Esophagus squamous epithelium (tissue), 4 donors: ENCODE results near the gene PLEKHA7.

Experiments
- POLR2A ChIP-seq, 4 donors: fragments of 450-650 bp; IDR thresholded peaks; one replicate each; pipeline ENCODE4 v1.6.1; 2017; ENCODE audit warnings: antibody characterized with exemption in 4 of 4, mild to moderate bottlenecking in 4 of 4, moderate library complexity in 3 of 4
- TF ChIP-seq, protein P1 (sequence below), 6 experiments: fragments of 450-650 bp in 4 of 6; fragments of 200-600 bp in 2 of 6; sonication (generic) in 2 of 6; IDR thresholded peaks; one replicate each; pipeline ENCODE4 v1.5.1; 2016 to 2019; ENCODE audit warnings: antibody characterized with exemption in 6 of 6, mild to moderate bottlenecking in 4 of 6, moderate library complexity in 4 of 6

DNA sequence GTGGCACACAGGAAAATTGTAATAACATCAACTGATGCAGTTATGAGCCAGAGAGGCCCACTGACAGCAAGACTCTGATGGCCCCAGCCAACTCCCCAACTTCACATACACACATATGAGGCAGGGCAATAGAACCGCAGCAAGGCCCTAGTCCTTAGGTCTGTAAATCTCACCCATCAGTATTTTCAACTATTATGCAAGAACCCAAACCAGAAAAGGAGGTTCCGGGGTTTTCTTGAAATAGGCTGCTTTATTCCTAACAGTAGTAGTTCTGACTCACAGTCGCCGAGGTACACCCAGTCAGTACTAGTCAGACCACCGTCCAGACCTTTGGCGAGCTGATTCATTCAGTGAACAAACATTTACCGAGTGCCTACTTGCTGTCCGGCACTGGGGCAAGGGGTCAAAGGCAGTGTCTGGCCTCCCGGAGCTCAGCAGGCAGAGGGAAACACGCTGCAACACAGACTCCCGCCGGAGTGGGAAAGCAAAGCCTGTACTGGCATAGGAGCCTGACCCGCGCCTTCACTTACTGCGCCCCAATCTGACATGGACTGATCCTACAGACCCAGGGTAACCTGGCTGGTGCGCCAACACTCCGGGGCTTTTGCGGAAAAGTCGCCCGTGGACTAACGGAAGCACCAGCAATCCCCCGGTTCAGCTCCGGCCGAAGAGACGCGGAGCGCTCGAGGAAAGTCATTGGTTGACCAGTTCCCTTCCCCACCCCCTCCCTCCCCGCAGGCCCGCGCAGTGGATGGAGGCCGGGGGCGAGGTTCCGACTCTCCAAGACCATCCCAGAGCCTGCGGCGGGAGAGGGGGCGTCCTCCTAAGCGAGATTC lies 1.3 kb downstream of the PLEKHA7 start:
- TF ChIP-seq, protein P1, sequence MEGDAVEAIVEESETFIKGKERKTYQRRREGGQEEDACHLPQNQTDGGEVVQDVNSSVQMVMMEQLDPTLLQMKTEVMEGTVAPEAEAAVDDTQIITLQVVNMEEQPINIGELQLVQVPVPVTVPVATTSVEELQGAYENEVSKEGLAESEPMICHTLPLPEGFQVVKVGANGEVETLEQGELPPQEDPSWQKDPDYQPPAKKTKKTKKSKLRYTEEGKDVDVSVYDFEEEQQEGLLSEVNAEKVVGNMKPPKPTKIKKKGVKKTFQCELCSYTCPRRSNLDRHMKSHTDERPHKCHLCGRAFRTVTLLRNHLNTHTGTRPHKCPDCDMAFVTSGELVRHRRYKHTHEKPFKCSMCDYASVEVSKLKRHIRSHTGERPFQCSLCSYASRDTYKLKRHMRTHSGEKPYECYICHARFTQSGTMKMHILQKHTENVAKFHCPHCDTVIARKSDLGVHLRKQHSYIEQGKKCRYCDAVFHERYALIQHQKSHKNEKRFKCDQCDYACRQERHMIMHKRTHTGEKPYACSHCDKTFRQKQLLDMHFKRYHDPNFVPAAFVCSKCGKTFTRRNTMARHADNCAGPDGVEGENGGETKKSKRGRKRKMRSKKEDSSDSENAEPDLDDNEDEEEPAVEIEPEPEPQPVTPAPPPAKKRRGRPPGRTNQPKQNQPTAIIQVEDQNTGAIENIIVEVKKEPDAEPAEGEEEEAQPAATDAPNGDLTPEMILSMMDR (IDR thresholded peaks at IDR 0.05): no peak
- peak in 2 of 4 donors; percentile 15 to 28 for TF ChIP-seq POLR2A (IDR thresholded peaks at IDR 0.05)
